HepG2 (cell line): ENCODE data around the gene PTPRE. TPM values are rescaled to one million over a fixed set of nuclear protein-coding genes. Genes with fewer than 3 reads are reported as not detected.

Experiments used
- ATAC-seq: fragments of 200-7000 bp; cut with Tn5 transposase; 3 replicates; pipeline ENCODE4 v1.9.1; 2020; ENCODE audit warnings: mild to moderate bottlenecking, moderate library complexity
- BruUV-seq: library from RNA; stranded (reverse); fragments of 400-500 nt; replicated peaks from 2 replicates; lab custom pipeline; 2021; lab: Mats Ljungman, UMichigan
- CTCF ChIA-PET: fragments of 300-600 bp; formaldehyde crosslinking; extraction: SDS; loops from one replicate; lab custom pipeline; 2021; ENCODE audit warnings: low total read pairs, inconsistent platforms, low intra/inter-chr PET ratio; lab: Yijun Ruan, JAX
- POLR2A ChIA-PET: fragments of 350-600 bp; sonication (Branson Sonifier 250); formaldehyde crosslinking; loops from one replicate; lab custom pipeline; 2020; ENCODE audit warnings: antibody characterized with exemption, inconsistent platforms; lab: Yijun Ruan, JAX
- DNase-seq: peaks from one replicate; pipeline ENCODE4 v3.0.0-alpha.2; 2015; ENCODE audit warnings: low spot score
- FAIRE-seq: peaks from 3 replicates; lab custom pipeline; 2011; peaks lifted over from hg19 to GRCh38; lab: Jason Lieb, UNC
- H2AFZ ChIP-seq: one replicate; pipeline ENCODE4 v1.6.1; 2011; ENCODE audit warnings: low read length, inconsistent platforms
- H3K27ac ChIP-seq: fragments of 300-600 bp; 3 replicates; pipeline ENCODE4 v1.8.0; 2011; ENCODE audit warnings: mixed run types, mild to moderate bottlenecking, mixed read lengths, low read length, inconsistent platforms; ENCODE audit not compliant: insufficient read depth; ENCODE audit errors: extremely low read length
- H3K27me3 ChIP-seq, 2 experiments: fragments of 200-600 bp in 1 of 2; 2 replicates in 1 of 2; 3 replicates in 1 of 2; pipeline versions ENCODE4 v1.6.0 to v1.8.0; 2011; ENCODE audit warnings: low read length in 2 of 2, mild to moderate bottlenecking in 2 of 2, moderate library complexity in 2 of 2, inconsistent platforms in 1 of 2; ENCODE audit not compliant: insufficient read depth in 2 of 2, control insufficient read depth in 1 of 2
- H3K36me3 ChIP-seq, 2 experiments: fragments of 200-600 bp in 1 of 2; replicated peaks in 1 of 2; 2 replicates in 1 of 2; 3 replicates in 1 of 2; pipeline versions ENCODE4 v1.5.1 to v1.8.0; 2011; ENCODE audit warnings: low read length in 2 of 2, inconsistent platforms in 1 of 2; ENCODE audit not compliant: insufficient read depth in 2 of 2, control insufficient read depth in 1 of 2
- H3K4me1 ChIP-seq: 2 replicates; pipeline ENCODE4 v1.5.1; 2012; ENCODE audit warnings: low read length, inconsistent platforms; ENCODE audit not compliant: insufficient read depth
- H3K4me2 ChIP-seq: 2 replicates; pipeline ENCODE4 v1.6.0; 2011; ENCODE audit warnings: low read depth, low read length, inconsistent platforms
- H3K4me3 ChIP-seq, 3 experiments: fragments of 200-600 bp in 1 of 3; sonication (generic), shearing (Covaris generic) in 1 of 3; replicated peaks in 1 of 3; 2 replicates each; pipeline ENCODE4 v1.5.1; 2011 to 2016; ENCODE audit warnings: low read length in 3 of 3, inconsistent platforms in 2 of 3, low read depth in 2 of 3, mild to moderate bottlenecking in 2 of 3, control low read depth in 1 of 3, mixed read lengths in 1 of 3; ENCODE audit not compliant: insufficient read depth in 1 of 3
- H3K79me2 ChIP-seq: one replicate; pipeline ENCODE4 v1.6.1; 2011; ENCODE audit warnings: low read length, inconsistent platforms; ENCODE audit not compliant: insufficient read depth
- H3K9ac ChIP-seq: 2 replicates; pipeline ENCODE4 v1.6.0; 2011; ENCODE audit warnings: mild to moderate bottlenecking, low read depth, low read length, inconsistent platforms; ENCODE audit not compliant: insufficient read depth
- H3K9me3 ChIP-seq: 2 replicates; pipeline ENCODE4 v1.5.1; 2012; ENCODE audit warnings: mild to moderate bottlenecking, low read length
- H4K20me1 ChIP-seq: 2 replicates; pipeline ENCODE4 v1.6.0; 2011; ENCODE audit warnings: inconsistent platforms, mild to moderate bottlenecking, low read length, moderate library complexity; ENCODE audit not compliant: insufficient read depth
- ATRX ChIP-seq: sonication (generic); formaldehyde crosslinking; IDR thresholded peaks from 2 replicates; pipeline ENCODE4 v1.4.0; 2020; ENCODE audit warnings: missing genetic modification reagents, borderline replicate concordance
- BRD4 ChIP-seq: sonication (generic); formaldehyde crosslinking; IDR thresholded peaks from 2 replicates; pipeline ENCODE4 v1.4.0; 2020; ENCODE audit warnings: missing genetic modification reagents
- CHD2 ChIP-seq: IDR thresholded peaks from 2 replicates; pipeline ENCODE4 v1.6.1; 2011; ENCODE audit warnings: low read depth, low read length, improper control_type of control experiment
- FOXK2 ChIP-seq: fragments of 450-650 bp; IDR thresholded peaks from 2 replicates; pipeline ENCODE4 v1.6.1; 2016
- NFE2L1 ChIP-seq: sonication (generic); formaldehyde crosslinking; IDR thresholded peaks from 2 replicates; pipeline ENCODE4 v1.4.0; 2020; ENCODE audit warnings: missing genetic modification reagents, mild to moderate bottlenecking, borderline replicate concordance
- RARA ChIP-seq: IDR thresholded peaks from 2 replicates; pipeline ENCODE4 v1.6.1; 2016; ENCODE audit warnings: missing genetic modification reagents, missing compliant biosample characterization
- SMAD1 ChIP-seq: sonication (generic); formaldehyde crosslinking; IDR thresholded peaks from 2 replicates; pipeline ENCODE4 v1.4.0; 2020; ENCODE audit warnings: missing genetic modification reagents, low read depth, mild to moderate bottlenecking, borderline replicate concordance
- SMAD3 ChIP-seq: sonication (generic); formaldehyde crosslinking; IDR thresholded peaks from 2 replicates; pipeline ENCODE4 v1.4.0; 2020; ENCODE audit warnings: missing genetic modification reagents
- ZNF230 ChIP-seq: sonication (generic); formaldehyde crosslinking; IDR thresholded peaks from 2 replicates; pipeline ENCODE4 v1.4.0; 2020; ENCODE audit warnings: mild to moderate bottlenecking, missing genetic modification reagents
- ZNF496 ChIP-seq: sonication (generic); formaldehyde crosslinking; IDR thresholded peaks from 2 replicates; pipeline ENCODE4 v1.8.1; 2023; ENCODE audit warnings: mild to moderate bottlenecking, moderate library complexity, missing genetic modification reagents; ENCODE audit not compliant: insufficient replicate concordance
- ZNF564 ChIP-seq: sonication (generic); formaldehyde crosslinking; IDR thresholded peaks from 2 replicates; pipeline ENCODE4 v1.8.1; 2023; ENCODE audit warnings: mild to moderate bottlenecking, missing genetic modification reagents
- ZNF597 ChIP-seq: sonication (generic); formaldehyde crosslinking; IDR thresholded peaks from 2 replicates; pipeline ENCODE4 v1.5.0; 2020; ENCODE audit warnings: missing genetic modification reagents
- WGBS: methylation state at CpG from one replicate; pipeline ENCODE4 v1.1.6; 2017; ENCODE audit warnings: low lambda C conversion rate; 5-methylcytosine and 5-hydroxymethylcytosine counted together
- in situ Hi-C: cut with HindIII; loops from 2 replicates; pipeline ENCODE4 v1.10.0; 2017; ENCODE audit warnings: low pct_unique_long_range_greater_than_20kb; ENCODE audit not compliant: extremely low pct_ligation_motif_present
- intact Hi-C: fragments of 100-400 bp; cut with micrococcal nuclease; formaldehyde crosslinking; loops from one replicate; pipeline ENCODE4 v1.10.0; 2022; ENCODE audit not compliant: unreplicated experiment
- polyA plus RNA-seq, 8 experiments: library from polyadenylated mRNA; depleted of rRNA in 3 of 8; stranded (reverse) in 7 of 8; unstranded in 1 of 8; fragments of >200 nt; fragmentation: Illumina TruSeq in 4 of 8; extraction: Trizol in 4 of 8; gene quantifications; 2 replicates each; pipeline versions ENCODE4 v1.2.1 to v1.2.3, GENCODE V29; 2011 to 2016; ENCODE audit warnings: low read depth in 4 of 8, missing spikeins in 1 of 8, mixed read lengths in 1 of 8; ENCODE audit not compliant: insufficient read depth in 1 of 8
- total RNA-seq, 5 experiments: library from RNA; depleted of rRNA; stranded (reverse); fragments of >200 nt; fragmentation: Illumina TruSeq; extraction: Trizol; gene quantifications; 2 replicates each; pipeline ENCODE4 v1.2.3, GENCODE V29; 2016; ENCODE audit warnings: low read depth in 1 of 5
- TF ChIP-seq, protein P1 (sequence below): sonication (generic); formaldehyde crosslinking; IDR thresholded peaks from 2 replicates; pipeline ENCODE4 v1.5.0; 2020; ENCODE audit warnings: missing genetic modification reagents
- TF ChIP-seq, protein P2 (sequence below): sonication (generic); formaldehyde crosslinking; conservative IDR thresholded peaks from 2 replicates; pipeline ENCODE4 v1.4.0; 2020; ENCODE audit warnings: missing genetic modification reagents
- TF ChIP-seq, protein P3 (sequence below): sonication (generic); formaldehyde crosslinking; IDR thresholded peaks from 2 replicates; pipeline ENCODE4 v1.4.0; 2020; ENCODE audit warnings: missing genetic modification reagents

PTPRE gene
- total and polyA plus RNA-seq, 2 of the 13 experiments (the other 11 are each of a cell fraction or from before 2014, with no cell fraction given): 0.01 to 0.02 TPM

DNA sequence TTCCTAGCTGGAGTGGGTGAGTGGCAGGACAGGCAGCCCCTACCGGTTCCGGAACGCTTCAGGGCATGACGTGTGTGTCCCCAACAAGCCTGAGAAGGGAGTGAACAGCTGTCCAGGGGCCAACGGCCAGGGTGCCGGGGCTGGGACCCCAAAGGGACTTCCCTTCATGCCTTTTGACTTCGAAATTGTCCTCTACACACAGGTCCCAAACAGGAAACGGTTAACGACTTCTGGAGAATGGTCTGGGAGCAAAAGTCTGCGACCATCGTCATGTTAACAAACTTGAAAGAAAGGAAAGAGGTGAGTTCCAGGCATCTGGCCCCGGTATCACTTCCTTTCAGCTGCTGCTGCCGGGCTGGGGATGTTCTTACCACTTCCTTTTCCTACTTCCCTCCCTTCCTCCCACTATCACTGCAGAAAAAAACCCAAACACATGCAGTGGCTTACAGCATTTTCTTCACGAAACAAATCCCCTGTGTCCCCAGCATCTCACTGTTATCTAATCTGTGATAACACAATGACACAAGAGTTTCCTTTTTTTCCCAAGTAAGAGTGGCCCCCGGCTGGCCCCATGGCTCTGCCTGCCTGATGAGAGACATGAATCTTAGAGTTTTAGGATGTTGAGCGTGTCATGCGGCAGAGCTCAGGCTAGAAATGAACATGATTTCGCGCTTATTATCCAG, 156.1 kb downstream of the PTPRE start:
- in situ Hi-C loops (loop anchor here (10.0 kb wide), 1 partner anchor 348 kb away; no protein-coding TSS in a partner anchor), intact Hi-C loops (no loop called here)
- WGBS: 25% methylated on average over 15 of the region's 19 CpGs
- H3K4me1 ChIP-seq: no peaks in the 10 kb centered on the region
- no peak overlapping the region for H2AFZ ChIP-seq
- H3K4me2 ChIP-seq: no peak overlapping the region
- H3K79me2 ChIP-seq: no peaks in the 10 kb centered on the region
- no TSS peak for BruUV-seq
- CTCF ChIA-PET: no interaction called here
- POLR2A ChIA-PET: no interaction called here
- no peak for ATAC-seq
- FAIRE-seq: no peak
- no peaks in the 10 kb centered on the region for H3K9me3 ChIP-seq
- H4K20me1 ChIP-seq: no peaks in the 10 kb centered on the region
- no peak overlapping the region for H3K27ac ChIP-seq
- H3K27me3 ChIP-seq: peaks cover 4 to 45% of the 10 kb centered on the region in 2 experiments; a peak in 3 of 5 replicates
- no peak for DNase-seq
- H3K4me3 ChIP-seq: no peak overlapping the region
- no peak overlapping the region for H3K9ac ChIP-seq
- no peaks in the 10 kb centered on the region for H3K36me3 ChIP-seq
- TF ChIP-seq ZNF564 (no peak), NFE2L1 (CRISPR knock-in tag) (no peak), RARA (CRISPR knock-in tag) (no peak), SMAD1 (no peak), ZNF597 (no peak), ZNF230 (CRISPR knock-in tag) (no peak), ZNF496 (CRISPR knock-in tag) (no peak), CHD2 (no peak), BRD4 (CRISPR knock-in tag) (no peak), ATRX (CRISPR knock-in tag) (no peak), SMAD3 (CRISPR knock-in tag) (no peak), FOXK2 (no peak)
- TF ChIP-seq, protein P1, sequence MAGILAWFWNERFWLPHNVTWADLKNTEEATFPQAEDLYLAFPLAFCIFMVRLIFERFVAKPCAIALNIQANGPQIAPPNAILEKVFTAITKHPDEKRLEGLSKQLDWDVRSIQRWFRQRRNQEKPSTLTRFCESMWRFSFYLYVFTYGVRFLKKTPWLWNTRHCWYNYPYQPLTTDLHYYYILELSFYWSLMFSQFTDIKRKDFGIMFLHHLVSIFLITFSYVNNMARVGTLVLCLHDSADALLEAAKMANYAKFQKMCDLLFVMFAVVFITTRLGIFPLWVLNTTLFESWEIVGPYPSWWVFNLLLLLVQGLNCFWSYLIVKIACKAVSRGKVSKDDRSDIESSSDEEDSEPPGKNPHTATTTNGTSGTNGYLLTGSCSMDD (CRISPR knock-in tag): no peak
- TF ChIP-seq, protein P2, sequence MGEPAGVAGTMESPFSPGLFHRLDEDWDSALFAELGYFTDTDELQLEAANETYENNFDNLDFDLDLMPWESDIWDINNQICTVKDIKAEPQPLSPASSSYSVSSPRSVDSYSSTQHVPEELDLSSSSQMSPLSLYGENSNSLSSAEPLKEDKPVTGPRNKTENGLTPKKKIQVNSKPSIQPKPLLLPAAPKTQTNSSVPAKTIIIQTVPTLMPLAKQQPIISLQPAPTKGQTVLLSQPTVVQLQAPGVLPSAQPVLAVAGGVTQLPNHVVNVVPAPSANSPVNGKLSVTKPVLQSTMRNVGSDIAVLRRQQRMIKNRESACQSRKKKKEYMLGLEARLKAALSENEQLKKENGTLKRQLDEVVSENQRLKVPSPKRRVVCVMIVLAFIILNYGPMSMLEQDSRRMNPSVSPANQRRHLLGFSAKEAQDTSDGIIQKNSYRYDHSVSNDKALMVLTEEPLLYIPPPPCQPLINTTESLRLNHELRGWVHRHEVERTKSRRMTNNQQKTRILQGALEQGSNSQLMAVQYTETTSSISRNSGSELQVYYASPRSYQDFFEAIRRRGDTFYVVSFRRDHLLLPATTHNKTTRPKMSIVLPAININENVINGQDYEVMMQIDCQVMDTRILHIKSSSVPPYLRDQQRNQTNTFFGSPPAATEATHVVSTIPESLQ: no peak
- TF ChIP-seq, protein P3, sequence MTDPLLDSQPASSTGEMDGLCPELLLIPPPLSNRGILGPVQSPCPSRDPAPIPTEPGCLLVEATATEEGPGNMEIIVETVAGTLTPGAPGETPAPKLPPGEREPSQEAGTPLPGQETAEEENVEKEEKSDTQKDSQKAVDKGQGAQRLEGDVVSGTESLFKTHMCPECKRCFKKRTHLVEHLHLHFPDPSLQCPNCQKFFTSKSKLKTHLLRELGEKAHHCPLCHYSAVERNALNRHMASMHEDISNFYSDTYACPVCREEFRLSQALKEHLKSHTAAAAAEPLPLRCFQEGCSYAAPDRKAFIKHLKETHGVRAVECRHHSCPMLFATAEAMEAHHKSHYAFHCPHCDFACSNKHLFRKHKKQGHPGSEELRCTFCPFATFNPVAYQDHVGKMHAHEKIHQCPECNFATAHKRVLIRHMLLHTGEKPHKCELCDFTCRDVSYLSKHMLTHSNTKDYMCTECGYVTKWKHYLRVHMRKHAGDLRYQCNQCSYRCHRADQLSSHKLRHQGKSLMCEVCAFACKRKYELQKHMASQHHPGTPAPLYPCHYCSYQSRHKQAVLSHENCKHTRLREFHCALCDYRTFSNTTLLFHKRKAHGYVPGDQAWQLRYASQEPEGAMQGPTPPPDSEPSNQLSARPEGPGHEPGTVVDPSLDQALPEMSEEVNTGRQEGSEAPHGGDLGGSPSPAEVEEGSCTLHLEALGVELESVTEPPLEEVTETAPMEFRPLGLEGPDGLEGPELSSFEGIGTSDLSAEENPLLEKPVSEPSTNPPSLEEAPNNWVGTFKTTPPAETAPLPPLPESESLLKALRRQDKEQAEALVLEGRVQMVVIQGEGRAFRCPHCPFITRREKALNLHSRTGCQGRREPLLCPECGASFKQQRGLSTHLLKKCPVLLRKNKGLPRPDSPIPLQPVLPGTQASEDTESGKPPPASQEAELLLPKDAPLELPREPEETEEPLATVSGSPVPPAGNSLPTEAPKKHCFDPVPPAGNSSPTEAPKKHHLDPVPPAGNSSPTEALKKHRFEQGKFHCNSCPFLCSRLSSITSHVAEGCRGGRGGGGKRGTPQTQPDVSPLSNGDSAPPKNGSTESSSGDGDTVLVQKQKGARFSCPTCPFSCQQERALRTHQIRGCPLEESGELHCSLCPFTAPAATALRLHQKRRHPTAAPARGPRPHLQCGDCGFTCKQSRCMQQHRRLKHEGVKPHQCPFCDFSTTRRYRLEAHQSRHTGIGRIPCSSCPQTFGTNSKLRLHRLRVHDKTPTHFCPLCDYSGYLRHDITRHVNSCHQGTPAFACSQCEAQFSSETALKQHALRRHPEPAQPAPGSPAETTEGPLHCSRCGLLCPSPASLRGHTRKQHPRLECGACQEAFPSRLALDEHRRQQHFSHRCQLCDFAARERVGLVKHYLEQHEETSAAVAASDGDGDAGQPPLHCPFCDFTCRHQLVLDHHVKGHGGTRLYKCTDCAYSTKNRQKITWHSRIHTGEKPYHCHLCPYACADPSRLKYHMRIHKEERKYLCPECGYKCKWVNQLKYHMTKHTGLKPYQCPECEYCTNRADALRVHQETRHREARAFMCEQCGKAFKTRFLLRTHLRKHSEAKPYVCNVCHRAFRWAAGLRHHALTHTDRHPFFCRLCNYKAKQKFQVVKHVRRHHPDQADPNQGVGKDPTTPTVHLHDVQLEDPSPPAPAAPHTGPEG (CRISPR knock-in tag): no peak
